GM12891 (cell line): ENCODE results near the gene ADRA2B.
A peak's percentile ranks its signal among the peaks of the same experiment; 100 is the strongest.

Experiments used
- DNase-seq: peaks from one replicate; pipeline ENCODE4 v3.0.0; 2011; ENCODE audit warnings: low spot score; ENCODE audit not compliant: insufficient read length
- FAIRE-seq: peaks from 2 replicates; lab custom pipeline; 2011; peaks lifted over from hg19 to GRCh38; lab: Jason Lieb, UNC
- PAX5 ChIP-seq: IDR thresholded peaks from 2 replicates; pipeline ENCODE4 v1.6.1; 2011; ENCODE audit warnings: low read length, moderate library complexity, mild to moderate bottlenecking; ENCODE audit not compliant: insufficient read depth, severe bottlenecking
- POLR2A ChIP-seq: IDR thresholded peaks from 2 replicates; pipeline ENCODE4 v1.6.1; 2011; ENCODE audit warnings: low read depth, low read length, control low read depth
- POLR2AphosphoS5 ChIP-seq: IDR thresholded peaks from 2 replicates; pipeline ENCODE4 v1.6.1; 2011; ENCODE audit warnings: low read depth, low read length, control low read depth
- POU2F2 ChIP-seq: IDR thresholded peaks from 2 replicates; pipeline ENCODE4 v1.6.1; 2011; ENCODE audit warnings: low read depth, mild to moderate bottlenecking, control low read depth, low read length, moderate library complexity
- SPI1 ChIP-seq: IDR thresholded peaks from 2 replicates; pipeline ENCODE4 v1.6.1; 2011; ENCODE audit warnings: low read depth, low read length, control low read depth
- TAF1 ChIP-seq: IDR thresholded peaks from 2 replicates; pipeline ENCODE4 v1.6.1; 2011; ENCODE audit warnings: low read depth, low read length, control low read depth

Gene ADRA2B

DNA sequence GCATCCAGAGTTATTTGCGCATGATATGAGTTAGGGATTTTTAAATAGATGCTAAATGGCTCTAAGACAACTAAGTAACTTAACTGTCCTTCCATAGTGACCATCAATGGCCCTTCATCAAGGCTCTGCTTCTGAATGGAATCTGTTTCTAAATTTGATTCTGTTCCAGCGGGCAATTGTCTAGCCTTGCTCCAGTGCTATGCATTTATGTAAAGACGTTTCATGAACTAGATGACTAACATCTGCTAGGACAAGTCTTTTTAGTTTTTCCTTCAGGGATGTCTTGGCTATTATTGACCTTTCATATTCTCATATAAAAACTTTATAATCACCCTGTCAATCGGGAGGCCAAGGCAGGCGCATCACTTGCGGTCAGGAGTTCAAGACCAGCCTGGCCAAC, 12.1 kb upstream of the ADRA2B start:
- no peak for FAIRE-seq
- no peak for DNase-seq
- TF ChIP-seq PAX5 (no peak), TAF1 (no peak), POU2F2 (no peak), POLR2A (no peak), POLR2AphosphoS5 (no peak), SPI1 (no peak)

DNA sequence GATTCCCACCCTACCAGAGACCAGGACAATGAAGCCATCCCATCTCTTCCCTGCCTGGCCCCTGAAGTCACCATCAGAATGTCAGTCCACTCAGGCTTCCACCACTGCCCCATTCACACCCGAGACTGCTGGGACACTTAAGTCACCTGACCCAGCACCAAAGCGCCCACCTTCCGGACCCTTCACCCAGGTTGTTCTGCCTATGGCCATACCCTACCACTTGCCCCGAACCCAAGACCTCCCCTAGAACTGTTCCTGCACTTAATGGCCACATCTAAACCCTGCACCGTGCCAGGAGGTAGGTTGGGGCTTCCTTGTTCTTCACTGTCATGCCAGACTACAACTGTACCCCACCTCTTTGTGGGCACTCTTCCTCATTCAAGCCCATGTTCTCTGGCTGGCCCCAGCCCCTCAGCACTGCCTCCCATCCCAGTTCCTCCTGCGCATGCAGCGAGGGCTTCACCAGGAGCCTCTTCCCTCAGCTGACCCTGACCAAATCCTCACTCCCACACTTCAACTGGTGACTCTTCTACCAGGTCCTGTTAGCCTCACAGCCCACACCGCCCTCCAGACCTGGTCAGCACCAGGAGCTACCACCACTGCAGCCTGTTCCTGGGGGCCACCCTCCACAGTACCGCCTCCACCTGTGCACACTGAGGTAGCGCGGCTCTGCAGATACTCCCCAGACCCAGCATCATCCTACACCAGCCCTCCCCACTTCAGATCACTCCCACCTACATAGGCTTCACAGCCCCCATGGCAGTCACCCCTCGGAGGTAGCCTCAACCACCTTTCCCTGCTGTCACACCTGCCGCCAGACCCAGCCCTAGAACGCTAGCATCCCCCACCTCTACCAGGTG, 8.3 kb upstream of the ADRA2B start:
- DNase-seq (no peak), FAIRE-seq (no peak)
- no peak for TF ChIP-seq SPI1
- no peak for TF ChIP-seq POLR2A
- no peak for TF ChIP-seq POLR2AphosphoS5
- TF ChIP-seq TAF1 = no peak
- TF ChIP-seq POU2F2 = no peak
- no peak for TF ChIP-seq PAX5

DNA sequence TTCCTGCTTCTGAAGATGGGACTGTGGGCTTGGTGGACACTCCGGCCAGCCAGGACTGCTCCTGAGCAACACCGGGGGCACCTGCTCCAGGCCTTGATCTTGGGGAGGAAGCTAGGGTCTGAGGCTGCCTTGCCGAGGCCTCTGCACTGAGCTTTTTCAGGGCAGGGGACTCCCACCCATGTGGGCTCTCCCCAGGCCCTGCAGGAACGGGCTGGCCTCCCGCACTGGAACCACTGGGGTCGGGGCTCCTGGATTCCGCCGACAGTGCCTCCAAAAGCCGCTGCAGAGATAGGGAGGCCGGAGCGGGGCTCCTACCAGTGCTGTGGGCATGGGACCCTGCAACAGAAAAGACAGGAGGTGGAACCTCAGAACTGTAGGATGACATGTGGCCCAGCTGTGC, 7.6 kb upstream of the ADRA2B start:
- TF ChIP-seq POLR2AphosphoS5 (no peak), POU2F2 (no peak), SPI1 (no peak), POLR2A (no peak), PAX5 (no peak), TAF1 (no peak)
- FAIRE-seq (no peak), DNase-seq (no peak)

DNA sequence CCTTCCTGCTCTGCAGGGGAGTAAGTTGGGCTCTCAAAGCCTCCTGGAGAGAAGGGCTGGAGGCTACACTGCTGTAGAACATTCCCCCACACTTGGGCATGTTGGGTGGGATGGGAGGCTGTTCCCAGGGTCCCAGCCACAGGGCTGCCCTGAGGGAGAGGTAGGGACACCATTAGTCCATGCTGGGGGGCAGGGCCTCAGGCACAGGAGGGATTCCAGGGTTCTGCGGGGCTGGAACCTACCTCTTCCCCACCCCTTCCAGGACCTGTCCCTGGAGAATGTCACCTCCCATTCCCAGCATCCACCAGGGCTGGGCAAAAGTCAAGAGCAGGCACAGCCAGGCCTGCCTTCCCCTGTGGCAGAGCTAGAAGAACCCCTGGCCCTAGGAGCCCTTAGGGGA, 6.9 kb upstream of the ADRA2B start:
- FAIRE-seq (no peak), DNase-seq (no peak)
- TF ChIP-seq PAX5 (no peak), TAF1 (no peak), POLR2A (no peak), POU2F2 (no peak), POLR2AphosphoS5 (no peak), SPI1 (no peak)

DNA sequence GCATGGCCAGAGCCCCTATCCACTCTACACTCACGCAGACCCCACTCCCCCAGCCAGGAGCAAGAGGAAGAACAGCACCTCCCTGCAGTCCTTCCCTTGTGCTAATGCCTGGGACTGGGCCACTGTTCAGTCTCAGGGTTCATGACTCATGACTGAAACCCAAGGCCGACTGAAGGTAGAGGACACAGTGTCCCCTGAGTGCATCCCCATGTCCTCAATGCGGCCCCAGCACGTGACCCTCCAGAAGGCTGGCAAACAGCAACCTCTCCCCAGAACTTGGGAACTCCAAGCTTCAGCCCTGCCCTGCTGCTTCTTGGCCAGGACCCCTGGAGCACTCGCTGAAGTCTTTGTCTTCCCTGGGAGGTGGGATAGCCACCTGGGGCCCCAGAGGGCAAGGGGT, 6.0 kb upstream of the ADRA2B start:
- DNase-seq (no peak), FAIRE-seq (no peak)
- TF ChIP-seq POLR2AphosphoS5 = peak; percentile 57; the same call in 1 of the 2 replicates
- no peak for TF ChIP-seq TAF1

DNA sequence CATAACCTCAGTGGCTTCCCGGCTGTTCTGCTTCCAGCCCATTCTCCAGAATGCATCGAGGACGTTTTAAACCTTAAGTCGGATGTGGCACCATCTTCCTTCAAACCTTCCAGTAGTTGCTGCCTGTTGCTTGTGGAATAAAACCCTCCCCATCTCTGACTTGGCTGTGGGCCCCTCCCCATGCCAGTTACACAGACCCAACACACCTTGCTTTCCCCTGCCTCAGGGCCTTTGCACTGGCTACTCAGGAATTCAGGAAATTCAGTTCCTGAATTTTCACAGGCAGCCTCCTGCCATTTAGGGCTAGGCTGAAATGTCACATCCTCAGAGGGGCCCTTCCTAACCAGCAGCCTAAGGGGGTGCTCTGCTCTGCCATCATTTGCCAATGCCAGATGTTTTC, 5.0 kb upstream of the ADRA2B start:
- no peak for FAIRE-seq
- TF ChIP-seq POU2F2 (peak; percentile 26; the same call in 1 of the 2 replicates), TAF1 (no peak)
- DNase-seq = no peak

DNA sequence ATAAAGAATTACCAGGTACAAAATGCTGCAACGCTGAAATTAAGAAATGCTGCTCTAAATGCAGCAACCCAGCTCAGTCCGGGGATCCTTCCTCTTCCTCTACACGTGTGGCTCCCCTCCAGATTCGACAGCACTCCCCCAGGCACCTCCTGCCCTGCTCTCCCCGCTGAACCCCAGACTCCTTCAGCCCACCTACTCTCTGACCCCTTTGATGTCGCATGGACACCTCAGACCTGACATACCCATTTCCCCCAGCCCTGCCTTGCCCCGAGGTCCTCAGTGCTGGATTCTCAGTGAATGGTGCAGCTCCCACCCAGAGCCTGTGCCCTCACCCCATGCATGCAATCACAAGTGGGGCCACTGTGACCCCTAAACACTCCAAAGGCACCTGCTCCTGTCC, 4.6 kb upstream of the ADRA2B start:
- TF ChIP-seq PAX5 (no peak), POU2F2 (no peak), TAF1 (no peak), SPI1 (no peak), POLR2AphosphoS5 (no peak; the same call in 1 of the 2 replicates), POLR2A (no peak; the same call in 1 of the 2 replicates)
- no peak for FAIRE-seq
- no peak for DNase-seq

DNA sequence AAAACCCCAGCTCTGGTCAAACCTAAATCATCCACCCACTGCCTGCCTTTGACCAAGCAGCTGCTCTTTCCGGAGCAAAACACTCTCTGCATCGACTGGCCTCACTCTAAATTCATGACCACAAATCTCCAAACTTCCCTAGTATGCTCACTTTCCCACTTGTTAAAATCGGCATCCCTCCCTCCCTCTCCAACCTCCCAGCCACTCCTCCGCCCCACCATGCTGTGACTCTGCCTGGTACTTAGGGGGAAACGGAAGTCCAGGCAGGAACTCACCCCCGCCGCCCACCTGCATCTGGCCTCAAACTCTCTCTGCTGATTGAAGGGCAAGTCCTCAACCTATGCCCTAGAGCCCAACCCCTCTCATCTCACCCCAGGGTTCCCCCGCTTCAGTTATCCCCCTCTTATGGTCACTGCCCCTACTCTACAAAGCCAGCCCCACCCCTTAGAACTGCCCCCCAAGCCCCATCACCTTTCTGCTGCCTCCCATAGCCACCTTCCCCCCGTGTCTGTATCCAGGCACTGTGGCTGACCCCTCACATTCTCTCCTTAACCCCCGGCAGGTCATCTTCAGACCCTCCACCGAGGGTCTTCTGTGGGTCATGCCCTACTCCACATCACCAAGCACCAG, 3.8 kb upstream of the ADRA2B start:
- no peak for DNase-seq
- peak; percentile 51 for FAIRE-seq
- TF ChIP-seq POLR2AphosphoS5 (no peak), SPI1 (peak; percentile 39; the same call in 1 of the 2 replicates)

DNA sequence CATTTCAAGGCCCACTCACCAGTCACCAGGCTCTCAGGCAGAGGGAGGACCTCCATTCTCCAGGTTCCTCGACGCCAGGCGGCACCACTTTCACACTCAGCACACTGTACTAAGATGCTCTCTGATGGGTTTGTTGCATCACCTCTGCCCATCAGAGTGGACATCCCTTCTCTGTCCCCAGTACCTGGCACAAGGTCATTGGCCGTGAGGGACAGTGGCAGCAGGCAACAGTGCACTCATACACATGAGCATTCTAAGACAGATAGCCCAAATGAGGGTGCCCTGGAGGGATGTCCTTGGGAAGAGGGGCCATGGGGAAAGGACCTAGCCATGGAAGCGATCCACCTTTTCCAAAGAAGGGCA, 3.0 kb upstream of the ADRA2B start:
- TF ChIP-seq POLR2A (no peak; the same call in 1 of the 2 replicates), POU2F2 (no peak), POLR2AphosphoS5 (no peak), SPI1 (no peak), TAF1 (no peak), PAX5 (no peak)
- DNase-seq = no peak
- no peak for FAIRE-seq

DNA sequence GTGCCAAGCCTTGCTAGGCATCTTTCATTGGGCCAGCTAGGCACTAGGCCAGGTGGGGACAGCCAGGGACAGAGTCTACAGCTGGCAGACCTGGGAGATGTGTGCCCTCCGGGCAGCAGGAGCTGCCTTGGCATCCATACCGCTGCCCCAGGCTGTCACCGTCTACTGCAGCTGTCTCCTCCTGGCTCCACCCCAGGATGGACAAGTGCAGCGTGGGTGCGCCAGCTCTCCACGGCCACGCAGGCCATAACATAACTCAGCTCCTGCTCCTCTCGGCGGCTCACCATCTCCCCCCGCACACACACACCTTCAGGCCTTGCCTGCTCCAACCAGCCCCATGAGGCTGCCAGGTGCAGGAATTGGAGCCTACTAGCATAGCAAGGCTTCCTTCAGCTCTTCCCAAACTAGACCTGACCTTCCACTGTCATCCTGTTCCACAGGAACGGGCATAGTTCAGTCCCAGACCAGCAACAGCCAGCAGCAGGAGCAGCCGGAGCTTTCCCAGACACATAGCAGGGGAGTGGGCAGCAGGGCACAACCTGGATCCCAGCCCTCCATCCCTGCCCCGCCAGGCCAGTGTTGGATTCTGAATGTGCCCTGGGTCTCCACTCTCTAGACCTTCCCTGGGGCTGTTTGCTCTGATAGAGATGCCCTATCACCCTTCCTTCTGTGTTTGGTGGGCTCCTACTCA, 2.5 kb upstream of the ADRA2B start:
- no peak for FAIRE-seq
- TF ChIP-seq SPI1 = no peak
- TF ChIP-seq POLR2AphosphoS5 = no peak
- no peak for DNase-seq
